ENCODE measurements around the gene SEMA3G.

SEMA3G gene

GRCh38 chr3:52487788-52488691 lies 43.1 kb upstream of the SEMA3G start:
- H3K9me3 ChIP-seq (ENCODE audit: control insufficient read depth, low read length) = no peaks in the 10 kb centered on the region
- WGBS, 2 experiments = 95 to 96% methylated on average over 59 of the region's 59 CpGs
- H3K4me3 ChIP-seq (ENCODE audit: insufficient read depth, low read depth, low read length) = no peak overlapping the region
- H3K27ac ChIP-seq (ENCODE audit: insufficient read depth, low read depth, low read length, poor library complexity, severe bottlenecking) = no peak overlapping the region
- no peaks in the 10 kb centered on the region for H3K4me1 ChIP-seq (ENCODE audit: control insufficient read depth, insufficient read depth, low read length)
- peaks cover 54% of the 10 kb centered on the region for H3K36me3 ChIP-seq (ENCODE audit: control insufficient read depth, insufficient read depth, low read length)
- no peaks in the 10 kb centered on the region for H3K27me3 ChIP-seq (ENCODE audit: control insufficient read depth, insufficient read depth, low read length, poor library complexity, severe bottlenecking)

DNA sequence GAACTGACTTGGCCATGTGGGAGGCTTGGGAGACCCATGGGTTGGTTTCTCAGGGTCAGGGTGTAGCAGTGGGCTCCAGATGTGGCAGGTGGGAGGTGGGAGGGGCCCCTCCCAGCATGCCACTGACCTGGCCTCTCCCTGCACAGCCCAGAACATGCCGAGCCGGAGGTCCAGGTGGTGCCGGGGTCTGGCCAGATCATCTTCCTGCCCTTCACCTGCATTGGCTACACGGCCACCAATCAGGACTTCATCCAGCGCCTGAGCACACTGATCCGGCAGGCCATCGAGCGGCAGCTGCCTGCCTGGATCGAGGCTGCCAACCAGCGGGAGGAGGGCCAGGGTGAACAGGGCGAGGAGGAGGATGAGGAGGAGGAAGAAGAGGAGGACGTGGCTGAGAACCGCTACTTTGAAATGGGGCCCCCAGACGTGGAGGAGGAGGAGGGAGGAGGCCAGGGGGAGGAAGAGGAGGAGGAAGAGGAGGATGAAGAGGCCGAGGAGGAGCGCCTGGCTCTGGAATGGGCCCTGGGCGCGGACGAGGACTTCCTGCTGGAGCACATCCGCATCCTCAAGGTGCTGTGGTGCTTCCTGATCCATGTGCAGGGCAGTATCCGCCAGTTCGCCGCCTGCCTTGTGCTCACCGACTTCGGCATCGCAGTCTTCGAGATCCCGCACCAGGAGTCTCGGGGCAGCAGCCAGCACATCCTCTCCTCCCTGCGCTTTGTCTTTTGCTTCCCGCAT lies 42.3 kb upstream of the SEMA3G start:
- no peaks in the 10 kb centered on the region for H3K4me1 ChIP-seq (ENCODE audit: control insufficient read depth, insufficient read depth, low read length)
- H3K4me3 ChIP-seq (ENCODE audit: insufficient read depth, low read depth, low read length) = no peak overlapping the region
- WGBS, 2 experiments = 95 to 96% methylated on average over 31 of the region's 31 CpGs
- peaks cover 61% of the 10 kb centered on the region for H3K36me3 ChIP-seq (ENCODE audit: control insufficient read depth, insufficient read depth, low read length)
- no peaks in the 10 kb centered on the region for H3K9me3 ChIP-seq (ENCODE audit: control insufficient read depth, low read length)
- no peak overlapping the region for H3K27ac ChIP-seq (ENCODE audit: insufficient read depth, low read depth, low read length, poor library complexity, severe bottlenecking)
- H3K27me3 ChIP-seq (ENCODE audit: control insufficient read depth, insufficient read depth, low read length, poor library complexity, severe bottlenecking) = no peaks in the 10 kb centered on the region

GRCh38 chr3:52484680-52485461 lies 40.0 kb upstream of the SEMA3G start:
- WGBS, 2 experiments = 94 to 95% methylated on average over 10 of the region's 10 CpGs

DNA sequence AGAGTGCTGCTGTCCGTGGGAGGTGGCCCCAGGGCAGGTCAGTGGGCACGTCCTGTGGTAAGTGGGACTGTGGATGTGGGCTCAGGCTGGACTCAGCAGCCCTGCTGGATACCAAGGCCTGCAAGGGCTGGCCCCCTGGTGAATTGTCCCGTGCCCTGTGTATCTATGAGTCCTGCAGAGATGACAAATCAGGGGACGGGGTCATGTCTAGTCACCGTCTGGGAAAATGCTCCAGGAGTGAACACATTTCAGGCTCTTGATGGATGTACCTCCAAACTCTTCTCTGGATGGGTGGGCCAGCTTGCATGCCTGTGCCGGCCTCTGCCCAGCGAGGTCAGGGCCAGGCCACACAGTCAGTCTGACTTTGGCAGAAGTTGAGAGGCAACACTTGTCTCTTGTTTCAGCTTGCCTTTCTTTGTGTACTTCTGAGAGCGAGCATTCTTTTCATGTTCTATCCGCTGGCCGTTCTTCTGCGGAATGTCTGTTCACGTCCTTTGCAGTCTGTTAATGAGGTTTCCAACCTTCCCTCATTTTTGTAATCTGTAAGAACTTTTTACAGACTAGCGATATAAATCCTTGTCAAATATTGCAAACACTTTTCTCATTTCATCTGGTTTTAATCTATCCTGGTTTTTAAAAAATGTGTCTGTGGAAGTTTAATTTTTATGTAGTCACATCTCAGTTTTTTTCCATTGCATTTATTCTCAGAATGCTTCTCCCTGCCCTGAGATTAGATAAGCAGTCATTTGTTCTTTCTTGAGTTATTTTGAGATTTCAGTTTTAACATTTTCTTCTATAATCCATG lies 38.9 kb upstream of the SEMA3G start:
- Histone ChIP-seq H3K4me3 (ENCODE audit: insufficient read depth, low read depth, low read length) (no peak overlapping the region), H3K27ac (ENCODE audit: insufficient read depth, low read depth, low read length, poor library complexity, severe bottlenecking) (no peak overlapping the region), H3K27me3 (ENCODE audit: control insufficient read depth, insufficient read depth, low read length, poor library complexity, severe bottlenecking) (no peaks in the 10 kb centered on the region), H3K36me3 (ENCODE audit: control insufficient read depth, insufficient read depth, low read length) (peaks cover 55% of the 10 kb centered on the region), H3K9me3 (ENCODE audit: control insufficient read depth, low read length) (no peaks in the 10 kb centered on the region), H3K4me1 (ENCODE audit: control insufficient read depth, insufficient read depth, low read length) (no peaks in the 10 kb centered on the region)
- WGBS, 2 experiments = 93 to 95% methylated on average over 13 of the region's 13 CpGs

More at GRCh38 chr3:52484680-52485461, 40.0 kb upstream of the SEMA3G start:
- Histone ChIP-seq H3K9me3 (ENCODE audit: control insufficient read depth, low read length) (no peaks in the 10 kb centered on the region), H3K36me3 (ENCODE audit: control insufficient read depth, insufficient read depth, low read length) (peaks cover 54% of the 10 kb centered on the region), H3K27ac (ENCODE audit: insufficient read depth, low read depth, low read length, poor library complexity, severe bottlenecking) (no peak overlapping the region), H3K4me1 (ENCODE audit: control insufficient read depth, insufficient read depth, low read length) (no peaks in the 10 kb centered on the region), H3K27me3 (ENCODE audit: control insufficient read depth, insufficient read depth, low read length, poor library complexity, severe bottlenecking) (no peaks in the 10 kb centered on the region), H3K4me3 (ENCODE audit: insufficient read depth, low read depth, low read length) (no peak overlapping the region)

DNA sequence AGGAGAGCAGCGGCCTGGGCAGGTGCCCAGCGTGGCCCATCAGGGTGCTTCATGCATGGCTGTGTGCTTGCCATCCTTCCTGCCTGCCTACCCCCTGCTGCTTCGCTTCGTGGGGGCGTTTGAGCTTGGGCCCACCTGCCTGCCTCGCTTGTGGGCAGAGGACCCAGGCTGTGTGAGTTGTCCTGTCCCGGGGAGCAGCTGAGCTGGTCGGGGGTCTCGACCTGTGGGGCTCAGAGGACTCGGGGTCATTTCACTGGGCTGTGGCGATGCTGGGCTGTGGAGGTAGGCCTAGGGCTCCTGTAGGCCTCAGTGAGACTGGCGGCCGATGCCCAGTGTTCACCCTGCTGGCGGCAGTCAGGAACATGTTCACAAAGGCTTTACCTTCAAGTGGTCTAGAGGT lies 38.2 kb upstream of the SEMA3G start:
- WGBS, 2 experiments = 89% methylated on average over 14 of the region's 14 CpGs
- Histone ChIP-seq H3K36me3 (ENCODE audit: control insufficient read depth, insufficient read depth, low read length) (peaks cover 58% of the 10 kb centered on the region), H3K9me3 (ENCODE audit: control insufficient read depth, low read length) (no peaks in the 10 kb centered on the region), H3K4me1 (ENCODE audit: control insufficient read depth, insufficient read depth, low read length) (no peaks in the 10 kb centered on the region), H3K27ac (ENCODE audit: insufficient read depth, low read depth, low read length, poor library complexity, severe bottlenecking) (no peak overlapping the region), H3K4me3 (ENCODE audit: insufficient read depth, low read depth, low read length) (no peak overlapping the region), H3K27me3 (ENCODE audit: control insufficient read depth, insufficient read depth, low read length, poor library complexity, severe bottlenecking) (no peaks in the 10 kb centered on the region)

GRCh38 chr3:52481819-52482521 lies 37.1 kb upstream of the SEMA3G start:
- Histone ChIP-seq H3K4me3 (ENCODE audit: insufficient read depth, low read depth, low read length) (no peak overlapping the region), H3K4me1 (ENCODE audit: control insufficient read depth, insufficient read depth, low read length) (no peaks in the 10 kb centered on the region), H3K36me3 (ENCODE audit: control insufficient read depth, insufficient read depth, low read length) (peaks cover 59% of the 10 kb centered on the region), H3K27ac (ENCODE audit: insufficient read depth, low read depth, low read length, poor library complexity, severe bottlenecking) (no peak overlapping the region), H3K9me3 (ENCODE audit: control insufficient read depth, low read length) (no peaks in the 10 kb centered on the region), H3K27me3 (ENCODE audit: control insufficient read depth, insufficient read depth, low read length, poor library complexity, severe bottlenecking) (no peaks in the 10 kb centered on the region)
- WGBS, 2 experiments = 88 to 90% methylated on average over 23 of the region's 23 CpGs

DNA sequence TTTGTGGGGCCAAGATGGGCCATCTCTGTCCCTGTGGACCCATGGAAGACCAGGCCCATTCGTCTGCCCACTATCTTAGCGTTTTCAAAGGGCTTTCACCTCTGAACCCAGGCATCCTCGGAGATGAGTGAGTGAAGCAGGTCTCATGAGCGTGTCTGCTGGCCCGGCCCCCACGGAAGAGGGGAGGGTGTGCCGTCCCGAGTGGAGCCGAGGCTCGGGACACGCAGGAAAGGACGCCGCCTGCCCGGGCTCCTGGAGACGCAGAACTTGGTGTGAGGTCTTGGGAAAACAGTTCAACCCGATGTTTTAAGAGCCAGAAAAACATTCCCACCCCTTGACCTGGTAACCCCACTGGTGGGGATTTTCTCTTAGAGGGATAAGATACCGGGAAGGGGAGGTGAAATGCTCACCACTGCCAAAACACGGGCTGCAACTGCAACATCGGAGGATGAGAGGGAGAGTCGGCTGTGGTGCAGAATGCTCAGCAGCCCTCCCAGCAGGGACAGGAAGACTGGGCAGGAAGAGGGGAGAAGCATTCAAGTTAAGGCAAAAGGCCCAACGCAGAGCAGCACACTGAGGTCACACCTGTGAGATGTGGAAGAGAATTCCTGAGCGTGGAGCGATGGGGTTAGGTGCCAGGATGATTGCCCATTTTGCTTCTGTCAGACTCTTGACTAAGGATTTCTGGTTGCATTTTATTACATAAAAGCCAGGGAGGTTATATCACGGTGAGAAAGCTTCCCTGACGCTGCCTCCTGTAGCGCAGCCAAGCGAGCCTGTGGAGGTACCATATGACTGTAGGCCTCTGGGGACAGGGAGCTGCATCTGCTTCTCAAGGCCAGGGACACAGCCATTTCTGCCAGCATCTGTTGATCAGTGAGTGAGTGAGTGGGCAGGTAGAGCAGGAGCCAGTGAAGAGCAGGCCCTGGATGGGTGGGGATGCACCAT lies 36.1 kb upstream of the SEMA3G start:
- H3K36me3 ChIP-seq (ENCODE audit: control insufficient read depth, insufficient read depth, low read length) = peaks cover 65% of the 10 kb centered on the region
- H3K9me3 ChIP-seq (ENCODE audit: control insufficient read depth, low read length) = no peaks in the 10 kb centered on the region
- no peak overlapping the region for H3K4me3 ChIP-seq (ENCODE audit: insufficient read depth, low read depth, low read length)
- no peak overlapping the region for H3K27ac ChIP-seq (ENCODE audit: insufficient read depth, low read depth, low read length, poor library complexity, severe bottlenecking)
- WGBS, 2 experiments = 96 to 97% methylated on average over 27 of the region's 27 CpGs
- no peaks in the 10 kb centered on the region for H3K27me3 ChIP-seq (ENCODE audit: control insufficient read depth, insufficient read depth, low read length, poor library complexity, severe bottlenecking)
- no peaks in the 10 kb centered on the region for H3K4me1 ChIP-seq (ENCODE audit: control insufficient read depth, insufficient read depth, low read length)

- H3K36me3 ChIP-seq (ENCODE audit: control insufficient read depth, insufficient read depth, low read length) = peaks cover 67% of the 10 kb centered on the region
- 94 to 96% methylated on average over 16 of the region's 16 CpGs for WGBS, 2 experiments
Observed at GRCh38 chr3:52479877-52480575, 35.1 kb upstream of the SEMA3G start.

More at GRCh38 chr3:52479877-52480575, 35.1 kb upstream of the SEMA3G start:
- Histone ChIP-seq H3K27me3 (ENCODE audit: control insufficient read depth, insufficient read depth, low read length, poor library complexity, severe bottlenecking) (no peaks in the 10 kb centered on the region), H3K4me3 (ENCODE audit: insufficient read depth, low read depth, low read length) (no peak overlapping the region), H3K9me3 (ENCODE audit: control insufficient read depth, low read length) (no peaks in the 10 kb centered on the region), H3K4me1 (ENCODE audit: control insufficient read depth, insufficient read depth, low read length) (no peaks in the 10 kb centered on the region), H3K27ac (ENCODE audit: insufficient read depth, low read depth, low read length, poor library complexity, severe bottlenecking) (no peak overlapping the region)

All from ectodermal cell (in vitro differentiated cells).